Caco-2 (cell line): ENCODE data around the gene NR6A1. TPM values are rescaled to one million over a fixed set of nuclear protein-coding genes. Genes with fewer than 3 reads are reported as not detected.

Source experiments
- BruUV-seq: library from RNA; stranded (reverse); fragments of 400-500 nt; replicated peaks from 2 replicates; lab custom pipeline; 2021; lab: Mats Ljungman, UMichigan
- CTCF ChIA-PET: fragments of 300-600 bp; sonication (Branson Sonifier 250); formaldehyde crosslinking; loops from one replicate; lab custom pipeline; 2022; ENCODE audit warnings: antibody characterized with exemption; lab: Charles Lee
- POLR2A ChIA-PET: fragments of 300-600 bp; sonication (Branson Sonifier 250); formaldehyde crosslinking; loops from one replicate; lab custom pipeline; 2022; ENCODE audit warnings: antibody characterized with exemption; lab: Charles Lee
- DNase-seq, 2 experiments: peaks; one replicate each; pipeline versions ENCODE4 v3.0.0 to v3.0.0-alpha.2; 2020 to 2022
- H3K27me3 ChIP-seq: replicated peaks from 2 replicates; pipeline ENCODE4 v1.6.0; 2011; ENCODE audit warnings: low read length; ENCODE audit not compliant: control insufficient read depth, insufficient read depth
- H3K36me3 ChIP-seq: 2 replicates; pipeline ENCODE4 v1.5.1; 2011; ENCODE audit warnings: low read length; ENCODE audit not compliant: control insufficient read depth, insufficient read depth
- H3K4me1 ChIP-seq: fragments of 250-450 bp; sonication (Bioruptor Pico); 2 replicates; pipeline ENCODE4 v1.5.1; 2020; ENCODE audit warnings: mild to moderate bottlenecking
- H3K4me3 ChIP-seq: 2 replicates; pipeline ENCODE4 v1.5.1; 2011; ENCODE audit warnings: low read depth, mild to moderate bottlenecking, control low read depth, low read length
- H3K9me3 ChIP-seq: fragments of 250-450 bp; sonication (Bioruptor Pico); 2 replicates; pipeline ENCODE4 v1.5.1; 2020; ENCODE audit warnings: mild to moderate bottlenecking, moderate library complexity
- H3K27ac Mint-ChIP-seq: one replicate; pipeline ENCODE4 v1.8.0; 2022; ENCODE audit warnings: mixed read lengths; ENCODE audit not compliant: unreplicated experiment
- H3K27me3 Mint-ChIP-seq: one replicate; pipeline ENCODE4 v1.8.0; 2022; ENCODE audit warnings: mixed read lengths; ENCODE audit not compliant: insufficient read depth, unreplicated experiment
- H3K36me3 Mint-ChIP-seq: one replicate; pipeline ENCODE4 v1.8.0; 2022; ENCODE audit warnings: mild to moderate bottlenecking, mixed read lengths; ENCODE audit not compliant: insufficient read depth, unreplicated experiment
- H3K4me1 Mint-ChIP-seq: one replicate; pipeline ENCODE4 v1.8.0; 2022; ENCODE audit warnings: low read depth, mixed read lengths; ENCODE audit not compliant: unreplicated experiment
- H3K4me3 Mint-ChIP-seq: one replicate; pipeline ENCODE4 v1.8.0; 2022; ENCODE audit warnings: mild to moderate bottlenecking, moderate library complexity, mixed read lengths; ENCODE audit not compliant: unreplicated experiment
- H3K9me3 Mint-ChIP-seq: one replicate; pipeline ENCODE4 v1.8.0; 2022; ENCODE audit warnings: mixed read lengths; ENCODE audit not compliant: unreplicated experiment
- intact Hi-C: fragments of 100-400 bp; cut with micrococcal nuclease; formaldehyde crosslinking; loops from one replicate; pipeline ENCODE4 v1.10.0; 2022; ENCODE audit not compliant: unreplicated experiment
- total RNA-seq: library from RNA; stranded (reverse); gene quantifications from 2 replicates; pipeline ENCODE4 v1.2.3, GENCODE V29; 2022
- TF ChIP-seq, protein P1 (sequence below), 2 experiments: fragments of 200-600 bp in 1 of 2; IDR thresholded peaks; 1 replicate in 1 of 2; 2 replicates in 1 of 2; pipeline versions ENCODE4 v1.5.1 to v1.8.0; 2011 to 2022; ENCODE audit warnings: antibody characterized with exemption in 1 of 2, control low read depth in 1 of 2, inconsistent platforms in 1 of 2, low read depth in 1 of 2, low read length in 1 of 2, mild to moderate bottlenecking in 1 of 2, moderate library complexity in 1 of 2; ENCODE audit not compliant: insufficient read depth in 1 of 2, severe bottlenecking in 1 of 2, unreplicated experiment in 1 of 2

NR6A1 gene
- total RNA-seq, 1 experiment from 2014 or later = 33.6 TPM

DNA sequence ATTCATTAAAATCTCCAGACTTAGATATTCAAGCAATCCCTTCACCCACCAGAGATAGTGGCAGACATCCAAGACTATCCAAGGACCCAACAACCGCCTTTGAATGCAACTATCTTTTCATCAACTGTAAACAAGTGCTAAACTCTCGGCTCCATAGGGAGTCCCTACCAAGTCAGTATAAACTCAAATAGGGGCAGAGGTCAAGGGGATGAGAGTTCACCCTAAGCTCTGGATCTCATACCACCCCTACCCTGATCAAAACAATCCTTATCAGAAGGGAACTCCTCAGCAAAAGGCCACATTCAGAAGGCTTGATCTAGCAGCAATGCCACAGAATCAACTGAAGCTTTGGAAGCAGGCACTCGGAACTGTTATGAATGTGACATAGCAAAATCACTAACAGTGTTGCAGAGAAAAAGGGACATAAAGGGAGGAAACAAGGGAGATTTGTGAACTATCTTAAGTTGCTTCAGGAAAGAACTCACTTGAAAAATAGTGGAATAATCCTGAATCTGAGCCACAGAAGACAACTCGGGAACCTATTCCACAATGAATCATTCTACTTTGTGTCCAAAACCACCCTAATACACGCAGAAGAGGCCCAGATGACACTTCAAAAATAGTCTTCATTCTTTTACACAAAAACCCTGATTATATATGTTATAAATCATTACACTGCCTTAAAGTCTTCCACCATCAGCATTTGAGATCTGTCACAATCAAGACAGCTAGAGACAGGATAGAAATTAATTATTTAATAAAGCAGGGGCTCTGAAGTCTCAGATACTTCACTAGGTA, 49.8 kb downstream of the NR6A1 start:
- no peak for DNase-seq
- Histone ChIP-seq H3K36me3 (no peaks in the 10 kb centered on the region), H3K4me3 (no peak overlapping the region), H3K4me1 (peaks cover 37% of the 10 kb centered on the region), H3K9me3 (no peaks in the 10 kb centered on the region), H3K27me3 (no peaks in the 10 kb centered on the region)
- no peaks in the 10 kb centered on the region for H3K27me3 Mint-ChIP-seq
- peaks cover 31% of the 10 kb centered on the region for H3K4me1 Mint-ChIP-seq
- no peak overlapping the region for H3K27ac Mint-ChIP-seq
- no peaks in the 10 kb centered on the region for H3K9me3 Mint-ChIP-seq
- ChIA-PET CTCF (interaction anchor here (0.6 kb wide), 1 partner anchor 113 kb away, joined by 3 read pairs; no protein-coding TSS in a partner anchor), POLR2A (interaction anchor here (0.5 kb wide), 1 partner anchor 216 kb away, joined by 4 read pairs; no protein-coding TSS in a partner anchor)
- intact Hi-C loops = no loop called here
- H3K4me3 Mint-ChIP-seq = no peak overlapping the region
- no peaks in the 10 kb centered on the region for H3K36me3 Mint-ChIP-seq
- TF ChIP-seq, protein P1, sequence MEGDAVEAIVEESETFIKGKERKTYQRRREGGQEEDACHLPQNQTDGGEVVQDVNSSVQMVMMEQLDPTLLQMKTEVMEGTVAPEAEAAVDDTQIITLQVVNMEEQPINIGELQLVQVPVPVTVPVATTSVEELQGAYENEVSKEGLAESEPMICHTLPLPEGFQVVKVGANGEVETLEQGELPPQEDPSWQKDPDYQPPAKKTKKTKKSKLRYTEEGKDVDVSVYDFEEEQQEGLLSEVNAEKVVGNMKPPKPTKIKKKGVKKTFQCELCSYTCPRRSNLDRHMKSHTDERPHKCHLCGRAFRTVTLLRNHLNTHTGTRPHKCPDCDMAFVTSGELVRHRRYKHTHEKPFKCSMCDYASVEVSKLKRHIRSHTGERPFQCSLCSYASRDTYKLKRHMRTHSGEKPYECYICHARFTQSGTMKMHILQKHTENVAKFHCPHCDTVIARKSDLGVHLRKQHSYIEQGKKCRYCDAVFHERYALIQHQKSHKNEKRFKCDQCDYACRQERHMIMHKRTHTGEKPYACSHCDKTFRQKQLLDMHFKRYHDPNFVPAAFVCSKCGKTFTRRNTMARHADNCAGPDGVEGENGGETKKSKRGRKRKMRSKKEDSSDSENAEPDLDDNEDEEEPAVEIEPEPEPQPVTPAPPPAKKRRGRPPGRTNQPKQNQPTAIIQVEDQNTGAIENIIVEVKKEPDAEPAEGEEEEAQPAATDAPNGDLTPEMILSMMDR (IDR thresholded peaks at IDR 0.05; ENCODE audit: insufficient read depth in 1 of 2, low read depth in 1 of 2, low read length in 1 of 2, severe bottlenecking in 1 of 2, unreplicated experiment in 1 of 2) = no peak
- BruUV-seq = no TSS peak

DNA sequence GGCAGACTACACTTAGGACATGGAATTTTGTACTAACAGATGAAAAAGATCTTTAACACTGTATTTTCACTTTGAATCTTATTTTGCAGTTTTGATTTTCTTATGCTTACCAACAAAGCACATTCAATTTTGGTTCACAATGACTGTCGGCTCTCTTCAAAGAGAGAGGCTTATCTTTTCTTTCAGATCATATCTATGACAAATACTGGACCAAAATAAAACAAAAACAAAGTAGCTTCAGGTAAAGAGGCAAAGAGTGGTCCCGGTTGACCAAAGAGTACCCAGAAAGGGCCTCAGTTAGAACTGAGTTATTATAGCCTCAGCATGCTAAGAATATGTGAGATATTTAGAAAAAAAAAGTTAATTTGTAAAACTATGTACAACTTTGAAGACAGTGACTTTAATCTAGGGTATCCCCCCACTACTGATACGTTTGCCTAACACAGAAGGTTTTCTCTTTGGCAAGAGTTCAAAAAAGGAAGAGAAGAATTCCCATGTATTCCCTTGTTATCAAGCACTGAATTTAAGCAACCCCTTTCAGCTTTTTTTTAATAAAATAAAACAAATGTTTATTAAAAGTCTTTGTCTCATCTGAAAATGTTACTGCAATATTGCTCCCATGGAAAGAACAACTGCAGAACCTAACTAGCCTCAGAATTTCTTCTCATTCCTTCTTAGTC, 50.5 kb downstream of the NR6A1 start:
- Mint-ChIP-seq H3K27me3 (no peaks in the 10 kb centered on the region), H3K4me1 (peaks cover 31% of the 10 kb centered on the region), H3K36me3 (no peaks in the 10 kb centered on the region), H3K9me3 (no peaks in the 10 kb centered on the region), H3K27ac (no peak overlapping the region), H3K4me3 (no peak overlapping the region)
- H3K27me3 ChIP-seq = no peaks in the 10 kb centered on the region
- intact Hi-C loops = no loop called here
- no peak for DNase-seq
- ChIA-PET POLR2A (interaction anchor here (0.5 kb wide), 1 partner anchor 215 kb away, joined by 4 read pairs; no protein-coding TSS in a partner anchor), CTCF (interaction anchor here (0.6 kb wide), 1 partner anchor 112 kb away, joined by 3 read pairs; no protein-coding TSS in a partner anchor)
- TF ChIP-seq, protein P1 (IDR thresholded peaks at IDR 0.05; ENCODE audit: insufficient read depth in 1 of 2, low read depth in 1 of 2, low read length in 1 of 2, severe bottlenecking in 1 of 2, unreplicated experiment in 1 of 2) = no peak
- no peaks in the 10 kb centered on the region for H3K36me3 ChIP-seq
- BruUV-seq = no TSS peak
- peaks cover 37% of the 10 kb centered on the region for H3K4me1 ChIP-seq
- H3K4me3 ChIP-seq = no peak overlapping the region
- no peaks in the 10 kb centered on the region for H3K9me3 ChIP-seq

DNA sequence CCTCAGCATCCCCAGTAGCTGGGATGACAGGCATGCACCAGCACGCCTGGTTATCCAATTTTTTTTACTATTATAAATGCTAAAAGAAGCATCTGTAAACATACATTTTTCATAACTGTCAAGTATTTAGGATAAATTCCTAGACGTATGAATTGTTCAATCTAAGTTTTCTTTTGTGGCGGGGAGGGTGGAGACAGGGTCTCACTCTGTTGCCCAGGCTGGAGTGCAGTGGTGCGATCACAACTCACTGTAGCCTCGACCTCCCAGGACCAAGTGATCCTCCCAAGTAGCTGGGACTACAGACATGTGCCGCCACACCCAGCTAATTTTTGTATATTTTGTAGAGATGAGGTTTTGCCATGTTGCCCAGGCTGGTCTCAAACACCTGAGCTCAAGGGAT, 52.2 kb downstream of the NR6A1 start:
- Histone ChIP-seq H3K4me3 (no peak overlapping the region), H3K27me3 (no peaks in the 10 kb centered on the region), H3K4me1 (peaks cover 24% of the 10 kb centered on the region), H3K9me3 (no peaks in the 10 kb centered on the region), H3K36me3 (no peaks in the 10 kb centered on the region)
- TF ChIP-seq, protein P1 (IDR thresholded peaks at IDR 0.05; ENCODE audit: insufficient read depth in 1 of 2, low read depth in 1 of 2, low read length in 1 of 2, severe bottlenecking in 1 of 2, unreplicated experiment in 1 of 2) = no peak
- H3K27me3 Mint-ChIP-seq = no peaks in the 10 kb centered on the region
- no TSS peak for BruUV-seq
- intact Hi-C loops = no loop called here
- ChIA-PET POLR2A (no interaction called here), CTCF (no interaction called here)
- no peaks in the 10 kb centered on the region for H3K9me3 Mint-ChIP-seq
- no peaks in the 10 kb centered on the region for H3K36me3 Mint-ChIP-seq
- H3K27ac Mint-ChIP-seq = no peak overlapping the region
- peaks cover 21% of the 10 kb centered on the region for H3K4me1 Mint-ChIP-seq
- H3K4me3 Mint-ChIP-seq = no peak overlapping the region
- DNase-seq = no peak
